DLD1 (cell line): ENCODE data around the gene BICD2.

Experiments used
- in situ Hi-C: cut with HindIII; loops from 2 replicates; pipeline ENCODE4 v1.10.0; 2017; ENCODE audit warnings: low sequenced_read_pairs

Gene BICD2

GRCh38 chr9:92716557-92716956 is 48.1 kb downstream of the BICD2 start:
- in situ Hi-C loops, result no loop called here

GRCh38 chr9:92715488-92716231 is 49.0 kb downstream of the BICD2 start:
- in situ Hi-C loops, result no loop called here

- in situ Hi-C loops, result no loop called here
Observed at GRCh38 chr9:92714787-92715487, 49.7 kb downstream of the BICD2 start.

- in situ Hi-C loops, result no loop called here
Observed at GRCh38 chr9:92714016-92714415, 50.6 kb downstream of the BICD2 start.

GRCh38 chr9:92713528-92713927 is 51.1 kb downstream of the BICD2 start:
- in situ Hi-C loops, result no loop called here

GRCh38 chr9:92712767-92713166 is 51.9 kb downstream of the BICD2 start:
- in situ Hi-C loops, result no loop called here

- in situ Hi-C loops, result no loop called here
Observed at GRCh38 chr9:92711844-92712243, 52.8 kb downstream of the BICD2 start.

GRCh38 chr9:92711146-92711545 is 53.5 kb downstream of the BICD2 start:
- in situ Hi-C loops, result no loop called here

- in situ Hi-C loops, result no loop called here
Observed at GRCh38 chr9:92710368-92710767, 54.3 kb downstream of the BICD2 start.

GRCh38 chr9:92709954-92710353 is 54.7 kb downstream of the BICD2 start:
- in situ Hi-C loops, result no loop called here

- in situ Hi-C loops, result no loop called here
Observed at GRCh38 chr9:92709240-92709639, 55.4 kb downstream of the BICD2 start.

GRCh38 chr9:92707530-92707929 is 57.1 kb downstream of the BICD2 start:
- in situ Hi-C loops, result no loop called here

- in situ Hi-C loops, result no loop called here
Observed at GRCh38 chr9:92706218-92706940, 58.3 kb downstream of the BICD2 start.

GRCh38 chr9:92704528-92704927 is 60.1 kb downstream of the BICD2 start:
- in situ Hi-C loops, result no loop called here

- in situ Hi-C loops, result no loop called here
Observed at GRCh38 chr9:92696619-92697018, 68.0 kb downstream of the BICD2 start.

GRCh38 chr9:92686954-92687353 is 77.7 kb downstream of the BICD2 start:
- in situ Hi-C loops, result no loop called here

- in situ Hi-C loops, result no loop called here
Observed at GRCh38 chr9:92685022-92685421, 79.6 kb downstream of the BICD2 start.

- in situ Hi-C loops, result no loop called here
Observed at GRCh38 chr9:92682269-92682668, 82.4 kb downstream of the BICD2 start.

- in situ Hi-C loops, result no loop called here
Observed at GRCh38 chr9:92680166-92681119, 84.2 kb downstream of the BICD2 start.

- in situ Hi-C loops, result no loop called here
Observed at GRCh38 chr9:92679413-92680165, 85.0 kb downstream of the BICD2 start.
